GM21423 (cell line): ENCODE measurements around the gene TRABD2B.

Experiments used
- ATAC-seq: cut with Tn5 transposase; IDR thresholded peaks from one replicate; pipeline ENCODE4 v1.9.1; 2021; ENCODE audit warnings: mild to moderate bottlenecking, moderate library complexity; ENCODE audit not compliant: unreplicated experiment

The TRABD2B gene

GRCh38 chr1:47855230-47855629 is 142.0 kb downstream of the TRABD2B start:
- ATAC-seq, result no peak

GRCh38 chr1:47854552-47855144 is 142.5 kb downstream of the TRABD2B start:
- ATAC-seq, result no peak

DNA sequence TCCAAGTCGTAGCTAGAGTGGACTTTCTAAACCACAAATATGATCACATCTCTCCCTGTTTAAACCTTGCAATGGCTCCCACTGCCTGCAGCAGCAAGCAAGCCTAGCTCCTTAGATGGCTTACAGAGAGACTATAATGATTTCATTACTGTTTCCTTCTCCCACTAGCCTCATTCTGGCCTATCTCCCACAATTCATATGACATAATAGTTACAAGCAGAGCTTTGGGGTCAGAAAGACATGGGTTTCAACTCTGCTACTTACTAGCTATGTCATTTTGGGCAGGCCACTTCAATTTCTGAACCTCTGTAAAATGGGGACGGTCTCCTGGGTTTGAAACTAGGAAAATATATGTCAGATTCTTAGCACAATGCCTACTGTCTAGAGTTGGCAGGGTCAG is 143.3 kb downstream of the TRABD2B start:
- ATAC-seq, result no peak

DNA sequence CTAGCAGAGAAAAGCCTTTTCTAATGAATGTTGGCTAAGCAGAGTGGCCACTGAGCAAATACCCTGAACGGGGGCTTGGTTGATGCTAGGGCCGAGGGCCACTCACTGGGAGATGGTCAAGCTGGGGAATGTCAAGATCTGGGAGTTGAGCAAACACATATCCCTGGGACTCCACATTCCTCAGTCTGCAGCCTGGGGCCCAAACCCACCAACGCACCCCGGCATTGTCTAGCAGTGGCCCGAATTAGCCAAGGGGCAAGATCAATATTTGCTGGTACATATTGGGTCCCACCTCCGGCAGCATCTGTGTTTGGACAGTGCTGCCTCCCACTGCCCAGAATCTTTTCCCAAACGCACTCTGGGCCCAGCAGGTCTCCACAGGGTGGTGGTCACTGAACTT is 144.1 kb downstream of the TRABD2B start:
- no peak for ATAC-seq

- no peak for ATAC-seq
Measured at GRCh38 chr1:47852006-47852718, 145.0 kb downstream of the TRABD2B start.

DNA sequence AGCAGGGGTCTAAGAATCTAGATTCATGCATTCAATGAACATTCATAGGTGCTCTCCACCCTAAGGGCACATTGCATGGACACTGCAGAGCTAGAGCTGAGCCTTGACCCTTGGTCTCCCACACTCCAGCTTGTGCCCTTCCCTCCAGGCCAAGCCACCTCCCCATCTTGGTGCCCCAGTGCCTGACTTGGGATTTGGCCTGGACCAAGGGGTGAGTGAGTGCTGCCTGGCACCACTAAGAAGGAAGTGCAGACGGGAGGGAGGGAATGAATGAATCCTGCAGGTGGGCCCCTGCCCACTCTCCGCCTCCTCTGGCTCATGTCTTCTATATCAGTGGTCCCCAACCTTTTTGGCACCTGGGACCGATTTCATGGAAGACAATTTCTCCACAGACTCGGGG is 146.7 kb downstream of the TRABD2B start:
- no peak for ATAC-seq

- ATAC-seq, result no peak
Measured at GRCh38 chr1:47849591-47850261, 147.5 kb downstream of the TRABD2B start.

DNA sequence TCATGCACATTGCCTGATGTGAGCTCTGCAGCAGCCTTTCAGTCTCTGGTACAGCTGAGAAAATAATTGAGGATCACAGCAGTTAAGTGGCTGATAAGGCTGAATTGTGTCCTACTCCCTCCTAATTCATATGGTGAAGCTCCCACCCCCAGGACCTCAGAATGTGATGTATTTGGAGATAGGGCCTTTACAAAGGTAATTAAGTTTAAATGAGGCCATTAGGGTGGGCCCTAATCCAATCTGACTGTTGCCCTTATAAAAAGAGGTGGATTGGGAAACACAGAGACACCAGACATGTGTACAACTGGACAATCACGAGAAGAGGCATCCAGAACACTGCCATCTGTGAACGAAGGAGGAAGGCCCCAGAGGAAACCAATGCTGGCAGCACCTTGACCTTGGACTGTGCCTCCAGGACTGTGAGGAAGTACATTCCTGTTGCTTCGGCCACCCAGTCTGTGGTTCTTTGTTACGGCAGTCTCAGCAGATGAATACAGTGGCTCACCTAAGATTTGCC is 148.1 kb downstream of the TRABD2B start:
- no peak for ATAC-seq

DNA sequence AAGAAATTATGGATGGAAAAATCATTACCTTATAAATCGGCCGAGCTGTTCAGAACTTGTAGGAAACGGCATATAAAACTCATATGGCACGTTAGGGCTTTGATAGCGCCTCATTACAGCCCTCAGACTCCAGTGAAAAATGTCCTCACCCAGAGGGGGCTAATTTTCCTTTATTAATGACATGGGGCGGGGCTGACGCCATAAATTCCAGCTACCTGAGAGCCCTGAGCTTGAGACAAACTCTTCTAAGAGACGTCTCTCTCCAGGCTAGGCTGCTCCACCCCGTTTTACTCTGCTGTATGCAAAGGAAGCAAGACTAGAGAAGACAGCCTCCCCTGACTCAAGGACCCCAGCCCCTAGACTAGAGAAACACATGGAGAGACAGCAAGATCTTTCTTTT is 149.4 kb downstream of the TRABD2B start:
- ATAC-seq, result no peak

DNA sequence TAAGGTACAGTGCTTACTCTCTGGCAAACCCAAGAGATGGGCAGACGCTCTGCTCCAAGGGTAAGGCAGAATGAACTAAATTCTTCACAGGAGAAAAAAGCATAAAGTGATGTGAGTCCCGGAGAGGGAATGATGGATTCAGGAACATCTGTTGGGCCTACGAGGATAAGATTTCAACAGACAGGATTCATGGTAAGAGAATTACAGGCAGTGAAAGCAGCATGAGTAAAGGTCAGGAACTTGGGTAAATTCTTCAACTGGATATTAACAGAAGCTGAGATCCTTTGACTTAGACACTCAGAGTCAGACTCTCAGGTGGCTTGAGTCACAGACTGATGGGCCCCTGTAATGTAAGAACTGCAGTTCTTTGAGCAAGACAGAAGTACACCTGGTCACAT is 152.6 kb downstream of the TRABD2B start:
- ATAC-seq, result no peak

DNA sequence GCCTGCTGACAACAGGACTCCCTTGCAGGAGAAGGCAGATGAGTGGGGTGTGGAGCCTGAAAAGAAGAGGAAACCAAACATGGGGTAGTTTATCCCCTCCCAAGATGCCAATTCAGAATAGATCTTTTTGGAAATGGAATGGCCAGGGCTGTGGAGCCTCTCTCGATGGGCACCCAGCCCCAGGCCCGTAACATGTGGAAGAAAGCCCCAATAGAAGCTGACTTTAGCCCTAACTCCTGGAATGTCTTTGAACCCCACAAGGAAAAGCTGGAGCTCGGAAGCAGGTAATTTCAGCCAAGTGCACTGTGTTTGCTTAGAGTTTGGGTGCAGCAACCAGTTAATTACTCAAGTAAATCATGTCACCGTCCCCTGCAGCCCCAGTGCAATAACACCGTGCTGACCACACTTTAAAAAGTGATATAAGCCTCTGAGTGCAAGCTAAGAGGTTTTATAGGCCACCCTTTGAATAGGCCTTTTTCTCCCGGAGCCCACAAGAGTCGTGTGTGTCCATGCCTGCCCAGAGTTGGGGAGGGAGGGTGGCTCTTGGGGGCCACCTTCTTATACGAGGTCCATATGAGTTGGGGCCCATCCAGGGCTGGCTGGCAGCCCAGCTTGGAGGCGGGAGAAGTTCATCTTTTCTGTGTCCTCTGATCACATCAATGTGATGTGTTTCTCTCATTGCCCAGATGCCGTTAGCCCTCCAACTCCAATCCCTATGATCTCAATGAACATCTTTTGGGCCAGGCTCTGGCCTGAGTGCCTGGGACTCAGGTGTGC is 153.2 kb downstream of the TRABD2B start:
- no peak for ATAC-seq

DNA sequence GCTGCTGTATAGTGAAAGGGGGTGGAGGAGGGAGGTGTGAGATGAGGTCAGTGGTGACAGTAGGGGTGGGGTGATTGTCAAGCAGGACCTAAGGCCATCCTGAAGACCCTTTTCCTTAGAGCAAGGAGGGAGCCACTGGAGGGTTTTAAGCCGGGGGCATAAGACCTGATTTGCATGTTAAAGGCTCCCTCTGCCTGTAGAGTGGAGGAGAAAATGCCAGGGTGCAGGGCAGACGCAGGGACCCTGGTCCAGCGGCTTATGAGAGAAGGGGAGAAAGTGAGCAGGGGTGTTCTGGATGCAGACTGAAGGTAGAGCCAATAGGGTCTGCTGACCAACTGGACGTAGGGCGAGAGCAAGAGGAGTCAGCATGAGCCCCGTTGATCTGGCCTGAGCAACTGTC is 154.1 kb downstream of the TRABD2B start:
- ATAC-seq, result no peak

GRCh38 chr1:47842228-47842919 is 154.8 kb downstream of the TRABD2B start:
- ATAC-seq, result no peak

GRCh38 chr1:47841356-47841755 is 155.8 kb downstream of the TRABD2B start:
- ATAC-seq, result no peak

DNA sequence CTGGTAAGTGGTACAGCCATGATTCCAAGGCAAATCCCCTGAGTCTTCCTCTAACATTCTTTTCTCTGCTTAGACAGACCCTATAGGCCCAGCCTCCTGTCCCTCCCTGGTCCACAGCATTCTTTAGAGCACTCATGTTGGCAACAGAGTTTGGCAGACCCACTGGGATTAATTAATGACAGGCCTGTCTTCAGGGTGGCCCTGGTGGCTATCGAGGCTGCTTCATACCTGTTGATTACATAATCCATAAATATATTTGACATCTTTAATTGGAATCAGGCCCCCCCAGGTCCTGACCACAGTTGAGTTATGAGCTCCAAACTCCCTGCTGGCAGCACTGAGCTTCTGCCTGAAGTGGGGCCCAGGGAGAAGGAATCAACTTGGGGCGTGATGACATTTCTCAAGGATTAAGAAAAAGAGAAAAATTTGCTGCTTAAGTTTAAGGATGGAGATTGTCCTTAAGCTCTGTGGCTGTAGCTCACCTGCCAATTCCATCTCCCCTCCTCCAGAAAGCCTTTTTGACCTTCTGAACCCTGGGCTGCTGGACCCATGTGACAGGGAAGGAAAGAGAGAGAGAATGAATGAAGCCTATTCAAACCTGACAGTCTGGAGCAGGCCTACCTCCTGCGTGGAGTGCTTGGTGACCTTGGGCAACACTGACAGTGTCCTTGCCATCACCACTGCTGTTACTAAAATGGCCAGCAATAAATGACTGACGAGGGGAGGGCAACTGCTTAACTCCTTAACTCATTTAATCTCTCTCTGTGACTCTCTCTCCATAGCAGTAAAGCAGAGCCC is 156.6 kb downstream of the TRABD2B start:
- no peak for ATAC-seq

DNA sequence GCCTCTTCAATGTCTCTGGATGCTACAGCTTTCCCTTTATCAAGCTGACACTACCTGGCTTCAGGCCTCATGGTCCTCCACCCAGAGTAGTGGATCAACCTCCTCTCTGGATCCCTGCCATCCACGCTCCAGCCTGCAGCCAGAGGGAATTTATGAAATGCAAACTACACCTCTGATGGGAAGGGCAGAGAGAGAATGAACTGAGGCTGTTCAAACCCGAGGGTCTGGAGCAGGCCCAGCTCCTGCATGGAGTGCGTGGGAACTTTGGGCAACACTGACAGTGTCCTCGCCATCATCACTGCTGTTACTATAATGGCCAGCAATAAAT is 157.8 kb downstream of the TRABD2B start:
- no peak for ATAC-seq

DNA sequence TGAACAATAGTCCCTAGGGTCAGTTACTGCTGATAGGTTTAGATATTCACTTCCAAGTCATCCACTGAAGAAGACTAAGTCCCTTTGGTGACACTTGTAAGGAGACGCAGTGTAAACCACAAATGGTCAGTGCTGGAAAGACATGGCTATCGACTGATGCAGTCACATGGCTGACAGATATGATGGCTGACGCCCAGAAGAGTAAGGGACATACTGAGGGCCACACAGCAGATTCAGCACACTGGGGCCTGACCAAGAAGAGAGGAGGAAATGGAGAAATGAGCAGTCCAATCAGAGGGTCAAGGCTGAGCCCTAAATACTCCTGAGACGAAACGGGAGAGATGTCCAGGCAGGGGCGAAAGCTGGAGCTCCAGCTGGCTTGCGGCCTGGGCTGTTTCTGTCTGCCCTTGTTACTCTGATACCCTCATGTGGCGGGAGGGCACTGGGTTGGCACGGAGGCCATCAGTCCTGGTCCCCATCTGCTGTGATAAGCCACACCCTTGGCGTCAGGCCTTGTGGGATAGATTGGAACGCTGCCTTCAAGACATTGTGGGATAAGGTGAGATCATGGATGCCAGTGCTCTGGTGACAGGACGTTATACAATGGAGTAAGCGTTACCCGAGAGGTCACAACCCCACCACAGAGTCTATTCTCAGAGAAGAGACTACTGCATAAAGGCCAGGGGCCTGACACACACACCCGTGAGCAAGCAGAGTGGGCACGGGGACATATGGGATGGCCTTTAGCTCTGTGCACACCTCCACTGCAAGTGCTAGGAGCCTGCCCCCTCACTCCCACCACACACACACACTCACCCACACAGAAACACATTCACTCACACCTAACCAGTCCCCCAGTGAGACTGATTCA is 158.4 kb downstream of the TRABD2B start:
- no peak for ATAC-seq

GRCh38 chr1:47837866-47838561 is 159.2 kb downstream of the TRABD2B start:
- no peak for ATAC-seq
